Panc1 (cell line): ENCODE data around the gene ANKRD13D.

Experiments
- REST ChIP-seq, 2 experiments: IDR thresholded peaks; 2 replicates each; pipeline ENCODE4 v1.6.1; 2011 to 2012; ENCODE audit warnings: low read depth in 2 of 2, control low read depth in 1 of 2, low read length in 1 of 2, mild to moderate bottlenecking in 1 of 2, moderate library complexity in 1 of 2; ENCODE audit not compliant: insufficient read depth in 1 of 2
- TF ChIP-seq, protein P1 (sequence below): fragments of 450-650 bp; IDR thresholded peaks from 2 replicates; pipeline ENCODE4 v1.5.1; 2017; ENCODE audit warnings: mild to moderate bottlenecking

DNA sequence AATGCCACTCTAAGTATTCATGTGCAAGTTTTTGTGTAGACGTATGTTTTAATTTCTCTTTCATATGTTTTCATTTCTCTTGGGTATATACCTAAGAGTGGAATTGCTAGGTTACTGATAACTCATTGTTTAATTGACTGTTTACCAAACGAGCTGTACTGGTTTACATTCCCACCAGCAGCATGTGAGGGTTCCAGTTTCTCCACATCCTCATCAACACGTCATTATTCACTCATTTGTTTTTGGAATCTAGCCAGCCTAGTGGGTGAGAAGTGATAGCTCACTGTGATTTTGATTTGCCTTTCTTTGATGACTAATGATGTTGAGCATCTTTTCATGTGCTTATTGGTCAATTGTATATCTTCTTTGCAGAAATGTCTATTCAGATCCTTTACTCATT is 4.0 kb downstream of the ANKRD13D start:
- TF ChIP-seq, protein P1, sequence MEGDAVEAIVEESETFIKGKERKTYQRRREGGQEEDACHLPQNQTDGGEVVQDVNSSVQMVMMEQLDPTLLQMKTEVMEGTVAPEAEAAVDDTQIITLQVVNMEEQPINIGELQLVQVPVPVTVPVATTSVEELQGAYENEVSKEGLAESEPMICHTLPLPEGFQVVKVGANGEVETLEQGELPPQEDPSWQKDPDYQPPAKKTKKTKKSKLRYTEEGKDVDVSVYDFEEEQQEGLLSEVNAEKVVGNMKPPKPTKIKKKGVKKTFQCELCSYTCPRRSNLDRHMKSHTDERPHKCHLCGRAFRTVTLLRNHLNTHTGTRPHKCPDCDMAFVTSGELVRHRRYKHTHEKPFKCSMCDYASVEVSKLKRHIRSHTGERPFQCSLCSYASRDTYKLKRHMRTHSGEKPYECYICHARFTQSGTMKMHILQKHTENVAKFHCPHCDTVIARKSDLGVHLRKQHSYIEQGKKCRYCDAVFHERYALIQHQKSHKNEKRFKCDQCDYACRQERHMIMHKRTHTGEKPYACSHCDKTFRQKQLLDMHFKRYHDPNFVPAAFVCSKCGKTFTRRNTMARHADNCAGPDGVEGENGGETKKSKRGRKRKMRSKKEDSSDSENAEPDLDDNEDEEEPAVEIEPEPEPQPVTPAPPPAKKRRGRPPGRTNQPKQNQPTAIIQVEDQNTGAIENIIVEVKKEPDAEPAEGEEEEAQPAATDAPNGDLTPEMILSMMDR = no peak
- TF ChIP-seq REST (IDR thresholded peaks at IDR 0.05; ENCODE audit: insufficient read depth in 1 of 2, low read depth in 2 of 2, low read length in 1 of 2) = no peak
